NB4 (cell line): ENCODE results near the gene BBOF1.

ENCODE experiments used
- CTCF ChIP-seq: IDR thresholded peaks from one replicate; pipeline ENCODE4 v1.5.1; 2012; ENCODE audit warnings: low read depth, low read length
- POLR2A ChIP-seq: IDR thresholded peaks from 2 replicates; pipeline ENCODE4 v1.6.1; 2011; ENCODE audit warnings: mild to moderate bottlenecking; ENCODE audit not compliant: insufficient read length; ENCODE audit errors: extremely low read depth
- TF ChIP-seq, protein P1 (sequence below): IDR thresholded peaks from 2 replicates; pipeline ENCODE4 v1.6.1; 2011; ENCODE audit warnings: low read depth, low read length

GRCh38 chr14:74081491-74081890 is 62.3 kb downstream of the BBOF1 start:
- TF ChIP-seq CTCF: no peak
- TF ChIP-seq, protein P1, sequence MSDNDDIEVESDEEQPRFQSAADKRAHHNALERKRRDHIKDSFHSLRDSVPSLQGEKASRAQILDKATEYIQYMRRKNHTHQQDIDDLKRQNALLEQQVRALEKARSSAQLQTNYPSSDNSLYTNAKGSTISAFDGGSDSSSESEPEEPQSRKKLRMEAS: no peak
- no peak for TF ChIP-seq POLR2A
